ENCODE data around the gene DENND1A. TPM values are rescaled to one million over a fixed set of nuclear protein-coding genes. Genes with fewer than 3 reads are reported as not detected.

The DENND1A gene
- total RNA-seq, 1 experiment from 2014 or later = 23.5 TPM

DNA sequence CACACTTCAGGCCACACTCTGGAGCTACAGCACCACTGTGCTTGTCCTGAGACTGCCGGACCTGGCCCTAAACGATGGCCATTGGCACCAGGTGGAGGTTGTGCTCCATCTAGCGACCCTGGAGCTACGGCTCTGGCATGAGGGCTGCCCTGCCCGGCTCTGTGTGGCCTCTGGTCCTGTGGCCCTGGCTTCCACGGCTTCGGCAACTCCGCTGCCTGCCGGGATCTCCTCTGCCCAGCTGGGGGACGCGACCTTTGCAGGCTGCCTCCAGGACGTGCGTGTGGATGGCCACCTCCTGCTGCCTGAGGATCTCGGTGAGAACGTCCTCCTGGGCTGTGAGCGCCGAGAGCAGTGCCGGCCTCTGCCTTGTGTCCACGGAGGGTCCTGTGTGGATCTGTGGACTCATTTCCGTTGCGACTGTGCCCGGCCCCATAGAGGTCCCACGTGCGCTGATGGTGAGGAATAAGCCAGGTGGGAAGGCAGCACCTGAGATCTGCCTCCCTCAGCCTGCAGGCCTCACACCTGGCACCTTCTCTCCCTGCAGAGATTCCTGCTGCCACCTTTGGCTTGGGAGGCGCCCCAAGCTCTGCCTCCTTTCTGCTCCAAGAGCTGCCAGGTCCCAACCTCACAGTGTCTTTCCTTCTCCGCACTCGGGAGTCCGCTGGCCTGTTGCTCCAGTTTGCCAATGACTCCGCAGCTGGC is 559.2 kb downstream of the DENND1A start (continued):
- TF ChIP-seq MYBL2 (CRISPR knock-in tag; IDR thresholded peaks at IDR 0.05) = no peak
- TF ChIP-seq, protein P1, sequence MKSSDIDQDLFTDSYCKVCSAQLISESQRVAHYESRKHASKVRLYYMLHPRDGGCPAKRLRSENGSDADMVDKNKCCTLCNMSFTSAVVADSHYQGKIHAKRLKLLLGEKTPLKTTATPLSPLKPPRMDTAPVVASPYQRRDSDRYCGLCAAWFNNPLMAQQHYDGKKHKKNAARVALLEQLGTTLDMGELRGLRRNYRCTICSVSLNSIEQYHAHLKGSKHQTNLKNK (CRISPR knock-in tag; IDR thresholded peaks at IDR 0.05) = no peak
- TF ChIP-seq FOXP1 (CRISPR knock-in tag; IDR thresholded peaks at IDR 0.05; ENCODE audit: borderline replicate concordance) = no peak
- no peak for TF ChIP-seq CREB1 (CRISPR knock-in tag; IDR thresholded peaks at IDR 0.05)
- TF ChIP-seq SOX15 (CRISPR knock-in tag; IDR thresholded peaks at IDR 0.05) = no peak
- TF ChIP-seq, protein P2, sequence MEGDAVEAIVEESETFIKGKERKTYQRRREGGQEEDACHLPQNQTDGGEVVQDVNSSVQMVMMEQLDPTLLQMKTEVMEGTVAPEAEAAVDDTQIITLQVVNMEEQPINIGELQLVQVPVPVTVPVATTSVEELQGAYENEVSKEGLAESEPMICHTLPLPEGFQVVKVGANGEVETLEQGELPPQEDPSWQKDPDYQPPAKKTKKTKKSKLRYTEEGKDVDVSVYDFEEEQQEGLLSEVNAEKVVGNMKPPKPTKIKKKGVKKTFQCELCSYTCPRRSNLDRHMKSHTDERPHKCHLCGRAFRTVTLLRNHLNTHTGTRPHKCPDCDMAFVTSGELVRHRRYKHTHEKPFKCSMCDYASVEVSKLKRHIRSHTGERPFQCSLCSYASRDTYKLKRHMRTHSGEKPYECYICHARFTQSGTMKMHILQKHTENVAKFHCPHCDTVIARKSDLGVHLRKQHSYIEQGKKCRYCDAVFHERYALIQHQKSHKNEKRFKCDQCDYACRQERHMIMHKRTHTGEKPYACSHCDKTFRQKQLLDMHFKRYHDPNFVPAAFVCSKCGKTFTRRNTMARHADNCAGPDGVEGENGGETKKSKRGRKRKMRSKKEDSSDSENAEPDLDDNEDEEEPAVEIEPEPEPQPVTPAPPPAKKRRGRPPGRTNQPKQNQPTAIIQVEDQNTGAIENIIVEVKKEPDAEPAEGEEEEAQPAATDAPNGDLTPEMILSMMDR (IDR thresholded peaks at IDR 0.05) = no peak
- no peak for TF ChIP-seq RELA (CRISPR knock-in tag; IDR thresholded peaks at IDR 0.05; ENCODE audit: borderline replicate concordance)

DNA sequence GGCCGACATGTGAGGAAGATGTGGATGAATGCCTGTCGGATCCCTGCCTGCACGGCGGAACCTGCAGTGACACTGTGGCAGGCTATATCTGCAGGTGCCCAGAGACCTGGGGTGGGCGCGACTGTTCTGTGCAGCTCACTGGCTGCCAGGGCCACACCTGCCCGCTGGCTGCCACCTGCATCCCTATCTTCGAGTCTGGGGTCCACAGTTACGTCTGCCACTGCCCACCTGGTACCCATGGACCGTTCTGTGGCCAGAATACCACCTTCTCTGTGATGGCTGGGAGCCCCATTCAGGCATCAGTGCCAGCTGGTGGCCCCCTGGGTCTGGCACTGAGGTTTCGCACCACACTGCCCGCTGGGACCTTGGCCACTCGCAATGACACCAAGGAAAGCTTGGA is 559.8 kb downstream of the DENND1A start:
- Mint-ChIP-seq H3K27me3 (ENCODE audit: low read depth) (peaks cover 57% of the 10 kb centered on the region), H3K27ac (no peak overlapping the region), H3K9me3 (no peaks in the 10 kb centered on the region), H3K36me3 (no peaks in the 10 kb centered on the region), H3K4me3 (no peak overlapping the region), H3K4me1 (peaks cover 21% of the 10 kb centered on the region)
- no peak for DNase-seq (ENCODE audit: low spot score)
- ATAC-seq = no peak
- ChIA-PET CTCF (interaction anchor here (0.6 to 1.2 kb wide), 3 partner anchors 13 to 16 kb away, joined by 3 to 4 read pairs (median 3); no protein-coding TSS in a partner anchor), POLR2A (interaction anchor here (0.6 kb wide), 1 partner anchor 13 kb away, joined by 3 read pairs; no protein-coding TSS in a partner anchor)
- TF ChIP-seq JAZF1 (CRISPR knock-in tag; IDR thresholded peaks at IDR 0.05) = no peak
- TF ChIP-seq OVOL2 (CRISPR knock-in tag; IDR thresholded peaks at IDR 0.05; ENCODE audit: borderline replicate concordance) = no peak
- no peak for TF ChIP-seq CREB1 (CRISPR knock-in tag; IDR thresholded peaks at IDR 0.05)
- no peak for TF ChIP-seq IRF2 (CRISPR knock-in tag; IDR thresholded peaks at IDR 0.05; ENCODE audit: borderline replicate concordance, low read depth)
- TF ChIP-seq, protein P3, sequence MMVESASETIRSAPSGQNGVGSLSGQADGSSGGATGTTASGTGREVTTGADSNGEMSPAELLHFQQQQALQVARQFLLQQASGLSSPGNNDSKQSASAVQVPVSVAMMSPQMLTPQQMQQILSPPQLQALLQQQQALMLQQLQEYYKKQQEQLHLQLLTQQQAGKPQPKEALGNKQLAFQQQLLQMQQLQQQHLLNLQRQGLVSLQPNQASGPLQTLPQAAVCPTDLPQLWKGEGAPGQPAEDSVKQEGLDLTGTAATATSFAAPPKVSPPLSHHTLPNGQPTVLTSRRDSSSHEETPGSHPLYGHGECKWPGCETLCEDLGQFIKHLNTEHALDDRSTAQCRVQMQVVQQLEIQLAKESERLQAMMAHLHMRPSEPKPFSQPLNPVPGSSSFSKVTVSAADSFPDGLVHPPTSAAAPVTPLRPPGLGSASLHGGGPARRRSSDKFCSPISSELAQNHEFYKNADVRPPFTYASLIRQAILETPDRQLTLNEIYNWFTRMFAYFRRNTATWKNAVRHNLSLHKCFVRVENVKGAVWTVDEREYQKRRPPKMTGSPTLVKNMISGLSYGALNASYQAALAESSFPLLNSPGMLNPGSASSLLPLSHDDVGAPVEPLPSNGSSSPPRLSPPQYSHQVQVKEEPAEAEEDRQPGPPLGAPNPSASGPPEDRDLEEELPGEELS (CRISPR knock-in tag; IDR thresholded peaks at IDR 0.05) = no peak
- TF ChIP-seq FOXJ3 (CRISPR knock-in tag; IDR thresholded peaks at IDR 0.05; ENCODE audit: borderline replicate concordance) = no peak
- TF ChIP-seq GRHL2 (CRISPR knock-in tag; IDR thresholded peaks at IDR 0.05; ENCODE audit: insufficient replicate concordance, severe bottlenecking) = no peak
- TF ChIP-seq, protein P4, sequence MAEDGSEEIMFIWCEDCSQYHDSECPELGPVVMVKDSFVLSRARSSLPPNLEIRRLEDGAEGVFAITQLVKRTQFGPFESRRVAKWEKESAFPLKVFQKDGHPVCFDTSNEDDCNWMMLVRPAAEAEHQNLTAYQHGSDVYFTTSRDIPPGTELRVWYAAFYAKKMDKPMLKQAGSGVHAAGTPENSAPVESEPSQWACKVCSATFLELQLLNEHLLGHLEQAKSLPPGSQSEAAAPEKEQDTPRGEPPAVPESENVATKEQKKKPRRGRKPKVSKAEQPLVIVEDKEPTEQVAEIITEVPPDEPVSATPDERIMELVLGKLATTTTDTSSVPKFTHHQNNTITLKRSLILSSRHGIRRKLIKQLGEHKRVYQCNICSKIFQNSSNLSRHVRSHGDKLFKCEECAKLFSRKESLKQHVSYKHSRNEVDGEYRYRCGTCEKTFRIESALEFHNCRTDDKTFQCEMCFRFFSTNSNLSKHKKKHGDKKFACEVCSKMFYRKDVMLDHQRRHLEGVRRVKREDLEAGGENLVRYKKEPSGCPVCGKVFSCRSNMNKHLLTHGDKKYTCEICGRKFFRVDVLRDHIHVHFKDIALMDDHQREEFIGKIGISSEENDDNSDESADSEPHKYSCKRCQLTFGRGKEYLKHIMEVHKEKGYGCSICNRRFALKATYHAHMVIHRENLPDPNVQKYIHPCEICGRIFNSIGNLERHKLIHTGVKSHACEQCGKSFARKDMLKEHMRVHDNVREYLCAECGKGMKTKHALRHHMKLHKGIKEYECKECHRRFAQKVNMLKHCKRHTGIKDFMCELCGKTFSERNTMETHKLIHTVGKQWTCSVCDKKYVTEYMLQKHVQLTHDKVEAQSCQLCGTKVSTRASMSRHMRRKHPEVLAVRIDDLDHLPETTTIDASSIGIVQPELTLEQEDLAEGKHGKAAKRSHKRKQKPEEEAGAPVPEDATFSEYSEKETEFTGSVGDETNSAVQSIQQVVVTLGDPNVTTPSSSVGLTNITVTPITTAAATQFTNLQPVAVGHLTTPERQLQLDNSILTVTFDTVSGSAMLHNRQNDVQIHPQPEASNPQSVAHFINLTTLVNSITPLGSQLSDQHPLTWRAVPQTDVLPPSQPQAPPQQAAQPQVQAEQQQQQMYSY (CRISPR knock-in tag; IDR thresholded peaks at IDR 0.05) = no peak
- TF ChIP-seq, protein P5, sequence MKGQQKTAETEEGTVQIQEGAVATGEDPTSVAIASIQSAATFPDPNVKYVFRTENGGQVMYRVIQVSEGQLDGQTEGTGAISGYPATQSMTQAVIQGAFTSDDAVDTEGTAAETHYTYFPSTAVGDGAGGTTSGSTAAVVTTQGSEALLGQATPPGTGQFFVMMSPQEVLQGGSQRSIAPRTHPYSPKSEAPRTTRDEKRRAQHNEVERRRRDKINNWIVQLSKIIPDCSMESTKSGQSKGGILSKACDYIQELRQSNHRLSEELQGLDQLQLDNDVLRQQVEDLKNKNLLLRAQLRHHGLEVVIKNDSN (CRISPR knock-in tag; IDR thresholded peaks at IDR 0.05) = no peak
- TF ChIP-seq, protein P6, sequence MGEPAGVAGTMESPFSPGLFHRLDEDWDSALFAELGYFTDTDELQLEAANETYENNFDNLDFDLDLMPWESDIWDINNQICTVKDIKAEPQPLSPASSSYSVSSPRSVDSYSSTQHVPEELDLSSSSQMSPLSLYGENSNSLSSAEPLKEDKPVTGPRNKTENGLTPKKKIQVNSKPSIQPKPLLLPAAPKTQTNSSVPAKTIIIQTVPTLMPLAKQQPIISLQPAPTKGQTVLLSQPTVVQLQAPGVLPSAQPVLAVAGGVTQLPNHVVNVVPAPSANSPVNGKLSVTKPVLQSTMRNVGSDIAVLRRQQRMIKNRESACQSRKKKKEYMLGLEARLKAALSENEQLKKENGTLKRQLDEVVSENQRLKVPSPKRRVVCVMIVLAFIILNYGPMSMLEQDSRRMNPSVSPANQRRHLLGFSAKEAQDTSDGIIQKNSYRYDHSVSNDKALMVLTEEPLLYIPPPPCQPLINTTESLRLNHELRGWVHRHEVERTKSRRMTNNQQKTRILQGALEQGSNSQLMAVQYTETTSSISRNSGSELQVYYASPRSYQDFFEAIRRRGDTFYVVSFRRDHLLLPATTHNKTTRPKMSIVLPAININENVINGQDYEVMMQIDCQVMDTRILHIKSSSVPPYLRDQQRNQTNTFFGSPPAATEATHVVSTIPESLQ (CRISPR knock-in tag; IDR thresholded peaks at IDR 0.05) = no peak
- no peak for TF ChIP-seq TCF7 (CRISPR knock-in tag; IDR thresholded peaks at IDR 0.05; ENCODE audit: low read depth)
- TF ChIP-seq, protein P7, sequence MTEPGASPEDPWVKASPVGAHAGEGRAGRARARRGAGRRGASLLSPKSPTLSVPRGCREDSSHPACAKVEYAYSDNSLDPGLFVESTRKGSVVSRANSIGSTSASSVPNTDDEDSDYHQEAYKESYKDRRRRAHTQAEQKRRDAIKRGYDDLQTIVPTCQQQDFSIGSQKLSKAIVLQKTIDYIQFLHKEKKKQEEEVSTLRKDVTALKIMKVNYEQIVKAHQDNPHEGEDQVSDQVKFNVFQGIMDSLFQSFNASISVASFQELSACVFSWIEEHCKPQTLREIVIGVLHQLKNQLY (CRISPR knock-in tag; IDR thresholded peaks at IDR 0.05) = no peak
- TF ChIP-seq, protein P8, sequence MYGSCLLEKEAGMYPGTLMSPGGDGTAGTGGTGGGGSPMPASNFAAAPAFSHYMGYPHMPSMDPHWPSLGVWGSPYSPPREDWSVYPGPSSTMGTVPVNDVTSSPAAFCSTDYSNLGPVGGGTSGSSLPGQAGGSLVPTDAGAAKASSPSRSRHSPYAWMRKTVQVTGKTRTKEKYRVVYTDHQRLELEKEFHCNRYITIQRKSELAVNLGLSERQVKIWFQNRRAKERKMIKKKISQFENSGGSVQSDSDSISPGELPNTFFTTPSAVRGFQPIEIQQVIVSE (CRISPR knock-in tag; IDR thresholded peaks at IDR 0.05; ENCODE audit: borderline replicate concordance) = no peak
- TF ChIP-seq NR1H2 (CRISPR knock-in tag; IDR thresholded peaks at IDR 0.05) = no peak
- TF ChIP-seq, protein P9, sequence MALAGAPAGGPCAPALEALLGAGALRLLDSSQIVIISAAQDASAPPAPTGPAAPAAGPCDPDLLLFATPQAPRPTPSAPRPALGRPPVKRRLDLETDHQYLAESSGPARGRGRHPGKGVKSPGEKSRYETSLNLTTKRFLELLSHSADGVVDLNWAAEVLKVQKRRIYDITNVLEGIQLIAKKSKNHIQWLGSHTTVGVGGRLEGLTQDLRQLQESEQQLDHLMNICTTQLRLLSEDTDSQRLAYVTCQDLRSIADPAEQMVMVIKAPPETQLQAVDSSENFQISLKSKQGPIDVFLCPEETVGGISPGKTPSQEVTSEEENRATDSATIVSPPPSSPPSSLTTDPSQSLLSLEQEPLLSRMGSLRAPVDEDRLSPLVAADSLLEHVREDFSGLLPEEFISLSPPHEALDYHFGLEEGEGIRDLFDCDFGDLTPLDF (CRISPR knock-in tag; IDR thresholded peaks at IDR 0.05) = no peak
- no peak for TF ChIP-seq ATF1 (CRISPR knock-in tag; IDR thresholded peaks at IDR 0.05)
